HUES64 (cell line): ENCODE results near the gene TMEM184A.

ENCODE experiments used
- H3K27ac ChIP-seq: 2 replicates; pipeline ENCODE4 v1.7.0; 2013; ENCODE audit warnings: low read depth, low read length, inconsistent platforms
- H3K27me3 ChIP-seq: 2 replicates; pipeline ENCODE4 v1.6.1; 2013; ENCODE audit warnings: mild to moderate bottlenecking, low read length; ENCODE audit not compliant: insufficient read depth
- H3K36me3 ChIP-seq: 2 replicates; pipeline ENCODE4 v1.6.1; 2013; ENCODE audit warnings: mild to moderate bottlenecking, low read length; ENCODE audit not compliant: insufficient read depth
- H3K4me1 ChIP-seq: 2 replicates; pipeline ENCODE4 v1.6.1; 2013; ENCODE audit warnings: mild to moderate bottlenecking, low read length, moderate library complexity; ENCODE audit not compliant: insufficient read depth
- H3K4me3 ChIP-seq: 2 replicates; pipeline ENCODE4 v1.5.1; 2013; ENCODE audit warnings: mild to moderate bottlenecking, low read length, moderate library complexity
- H3K9ac ChIP-seq: 2 replicates; pipeline ENCODE4 v1.6.1; 2013; ENCODE audit warnings: mild to moderate bottlenecking, low read depth, low read length
- H3K9me3 ChIP-seq: 2 replicates; pipeline ENCODE4 v1.6.1; 2013; ENCODE audit warnings: low read depth, low read length; ENCODE audit not compliant: insufficient read depth
- WGBS: fragments of 150-250, 120-280 bp; methylation state at CpG from one replicate; pipeline ENCODE4 v1.1.7; 2013; ENCODE audit warnings: missing lambda C conversion rate; 5-methylcytosine and 5-hydroxymethylcytosine counted together

The TMEM184A gene

DNA sequence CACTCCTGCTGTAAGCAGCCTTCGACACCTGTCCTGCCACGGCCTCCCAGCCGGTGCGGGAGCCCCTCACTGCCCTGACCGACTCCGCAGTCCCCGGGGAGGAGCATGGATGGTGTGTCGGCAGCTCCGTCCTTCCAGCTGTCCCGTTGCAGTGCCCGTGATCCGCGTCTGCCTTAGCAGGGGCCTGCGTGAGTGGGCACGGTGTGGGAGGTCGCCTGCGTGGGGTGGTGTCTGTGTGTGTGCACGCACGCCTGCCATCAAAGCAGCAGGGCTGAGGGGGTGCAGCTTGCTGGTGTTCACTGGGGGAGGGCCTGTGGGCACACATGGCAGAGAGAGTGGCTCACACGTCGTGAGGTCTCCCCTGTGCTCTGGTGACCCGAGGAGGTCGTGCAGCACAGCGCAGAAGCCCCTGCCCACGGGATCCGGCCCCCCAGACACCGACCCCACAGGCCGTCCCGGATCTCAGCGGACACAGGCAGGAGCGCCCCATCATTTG is 15.2 kb downstream of the TMEM184A start:
- Histone ChIP-seq H3K4me1 (peaks cover 18% of the 10 kb centered on the region), H3K9ac (no peak overlapping the region)

DNA sequence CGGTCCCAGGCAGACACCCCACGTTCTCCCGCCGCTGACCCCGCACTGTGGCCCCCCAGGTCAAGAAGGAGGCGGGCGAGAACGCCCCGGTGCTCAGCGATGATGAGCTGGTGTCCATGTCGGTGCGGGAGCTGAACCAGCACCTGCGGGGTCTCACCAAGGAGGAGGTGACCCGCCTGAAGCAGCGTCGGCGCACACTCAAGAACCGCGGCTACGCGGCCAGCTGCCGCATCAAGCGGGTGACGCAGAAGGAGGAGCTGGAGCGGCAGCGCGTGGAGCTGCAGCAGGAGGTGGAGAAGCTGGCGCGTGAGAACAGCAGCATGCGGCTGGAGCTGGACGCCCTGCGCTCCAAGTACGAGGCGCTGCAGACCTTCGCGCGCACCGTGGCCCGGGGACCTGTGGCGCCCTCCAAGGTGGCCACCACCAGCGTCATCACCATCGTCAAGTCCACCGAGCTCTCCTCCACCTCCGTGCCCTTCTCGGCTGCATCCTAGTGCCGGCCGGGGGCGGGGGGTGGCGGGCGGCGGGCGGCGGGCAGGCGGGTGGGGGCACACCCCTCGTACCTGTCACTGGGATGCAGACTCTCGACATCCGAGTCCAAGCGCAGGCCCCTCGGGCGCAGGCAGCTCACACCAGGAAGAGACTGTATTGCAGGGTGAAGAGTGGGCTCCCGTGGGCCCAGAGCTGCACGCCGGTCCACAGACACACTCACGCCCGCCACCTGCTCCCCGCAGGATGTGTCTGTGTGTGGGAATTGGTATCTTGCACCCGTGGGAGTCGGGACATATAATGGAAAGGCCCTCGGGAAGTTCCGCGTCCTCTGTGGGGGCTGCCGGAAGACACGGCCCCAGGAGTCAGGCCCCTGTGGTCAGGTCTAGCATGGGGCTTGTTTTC is 15.9 kb downstream of the TMEM184A start:
- Histone ChIP-seq H3K4me1 (peaks cover 18% of the 10 kb centered on the region), H3K27me3 (no peaks in the 10 kb centered on the region), H3K9ac (no peak overlapping the region), H3K4me3 (no peak overlapping the region), H3K27ac (no peak overlapping the region), H3K36me3 (peaks cover 30% of the 10 kb centered on the region), H3K9me3 (no peaks in the 10 kb centered on the region)
- 97% methylated on average over 73 of the region's 73 CpGs for WGBS

More for the DNA sequence above, 15.2 kb downstream of the TMEM184A start:
- H3K9me3 ChIP-seq = no peaks in the 10 kb centered on the region
- no peak overlapping the region for H3K27ac ChIP-seq
- no peaks in the 10 kb centered on the region for H3K27me3 ChIP-seq
- peaks cover 30% of the 10 kb centered on the region for H3K36me3 ChIP-seq
- WGBS = 94% methylated on average over 31 of the region's 31 CpGs
- no peak overlapping the region for H3K4me3 ChIP-seq

DNA sequence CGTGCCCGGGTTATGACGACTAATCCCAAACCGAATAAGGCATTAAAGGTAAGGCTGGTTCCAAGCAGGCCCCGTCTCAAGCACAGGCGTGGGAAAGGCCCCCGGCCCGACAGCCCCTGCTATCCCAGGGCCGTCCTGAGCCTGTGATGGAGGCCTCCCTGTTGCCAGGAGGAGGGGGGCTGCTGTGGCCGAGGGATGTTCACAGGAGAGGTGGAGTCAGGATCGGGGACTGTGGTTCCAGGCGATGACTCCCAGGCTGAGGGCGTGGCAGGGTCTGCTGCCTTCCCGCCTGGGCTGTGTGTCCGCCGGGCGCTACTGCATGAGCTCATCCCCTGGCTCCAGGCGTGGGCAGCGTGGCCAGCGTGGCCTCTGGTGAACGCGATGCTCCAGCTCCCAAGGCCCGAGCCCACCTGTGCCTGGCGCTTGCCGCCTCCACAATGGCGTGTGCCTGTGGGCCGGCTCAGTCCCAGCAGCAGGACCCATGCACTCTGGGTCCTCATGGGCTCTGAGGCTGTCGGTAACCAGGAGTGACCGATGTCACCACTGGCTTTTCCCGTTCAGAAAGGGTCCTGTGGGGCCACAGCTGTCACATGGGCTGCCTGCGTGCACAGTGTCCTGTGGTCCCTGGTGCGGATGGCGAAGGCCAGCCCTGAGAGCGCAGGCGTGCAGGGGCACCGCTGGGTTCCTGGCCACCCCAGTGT is 16.7 kb downstream of the TMEM184A start:
- Histone ChIP-seq H3K9me3 (no peaks in the 10 kb centered on the region), H3K9ac (no peak overlapping the region), H3K4me3 (no peak overlapping the region), H3K4me1 (peaks cover 18% of the 10 kb centered on the region), H3K27ac (no peak overlapping the region), H3K36me3 (peaks cover 30% of the 10 kb centered on the region), H3K27me3 (no peaks in the 10 kb centered on the region)
- 92% methylated on average over 36 of the region's 36 CpGs for WGBS

DNA sequence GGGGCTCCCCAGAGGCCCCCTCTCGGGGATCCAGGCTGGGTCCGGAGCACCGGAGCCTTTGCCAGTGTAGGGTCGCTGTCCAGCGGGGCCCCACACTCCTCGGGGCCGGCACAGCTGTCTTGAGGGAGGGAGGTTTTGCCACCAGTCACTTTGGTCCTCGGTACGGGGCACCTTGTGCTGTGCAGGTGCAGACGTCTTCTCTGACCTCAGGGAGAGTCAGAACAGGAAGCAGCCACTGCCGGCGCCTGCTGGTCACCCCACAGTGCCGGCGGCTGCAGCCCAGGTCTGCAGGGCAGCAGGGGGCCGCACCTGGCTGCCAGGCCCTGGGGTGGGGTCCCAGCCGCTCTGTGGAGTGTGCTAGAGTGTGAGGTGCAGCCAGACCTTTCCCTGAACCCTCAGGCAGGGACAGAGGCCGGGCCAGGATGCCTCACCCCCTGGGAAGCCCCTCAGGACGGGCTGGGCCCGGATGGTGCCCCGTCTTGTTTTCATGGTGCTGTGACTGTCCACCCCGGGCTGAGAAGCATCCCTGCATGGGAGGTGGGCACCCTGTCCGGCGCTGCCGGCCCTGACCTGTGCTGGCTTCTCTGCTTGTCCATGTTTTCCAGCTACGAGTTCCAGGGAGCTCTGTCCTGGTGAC is 17.3 kb downstream of the TMEM184A start:
- Histone ChIP-seq H3K9me3 (no peaks in the 10 kb centered on the region), H3K27ac (no peak overlapping the region), H3K27me3 (no peaks in the 10 kb centered on the region), H3K9ac (no peak overlapping the region), H3K4me1 (peaks cover 18% of the 10 kb centered on the region), H3K36me3 (peaks cover 30% of the 10 kb centered on the region), H3K4me3 (no peak overlapping the region)
- 92% methylated on average over 25 of the region's 25 CpGs for WGBS

DNA sequence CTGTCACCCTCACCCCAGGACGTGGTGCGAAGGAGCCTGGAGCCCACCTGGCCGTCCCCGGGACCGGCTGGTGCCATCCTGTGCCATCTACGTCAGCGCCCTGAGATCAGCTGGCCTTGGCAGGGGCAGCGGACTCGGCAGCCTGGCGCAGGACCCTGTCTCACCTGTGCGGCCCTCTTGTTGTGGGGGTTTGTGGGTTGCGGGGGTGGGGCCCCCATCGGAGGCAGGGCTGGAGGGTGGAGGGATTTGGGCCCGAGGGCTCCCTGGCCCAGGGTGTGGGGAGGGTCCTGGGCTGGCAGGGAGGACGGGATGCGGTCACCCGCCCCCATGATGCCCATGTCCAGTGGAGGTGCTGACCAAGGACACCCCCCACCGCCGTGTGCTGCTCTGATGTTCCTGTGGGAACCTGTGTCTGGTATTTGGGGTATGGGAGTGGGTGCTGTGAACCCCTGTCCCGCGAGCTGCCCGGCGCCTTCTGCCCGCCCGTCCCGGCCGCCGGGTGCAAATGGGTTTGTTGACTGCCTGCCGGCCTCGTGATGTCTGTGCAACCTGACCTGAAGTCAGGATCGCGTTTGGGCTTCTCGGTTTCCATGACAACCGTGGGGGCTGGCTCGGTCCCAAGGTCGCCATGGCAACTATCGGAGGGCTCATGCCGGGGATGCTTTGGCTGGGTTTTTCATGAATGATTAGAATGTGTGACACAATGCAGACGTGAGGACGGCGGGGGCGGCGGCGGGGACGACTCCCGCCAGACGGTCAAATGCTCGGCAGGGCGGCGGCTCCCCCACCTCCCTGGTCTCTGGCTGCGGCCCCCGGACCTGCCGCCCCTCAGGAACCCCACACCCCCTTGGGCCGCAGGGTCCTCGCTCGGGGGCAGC is 18.2 kb downstream of the TMEM184A start:
- Histone ChIP-seq H3K9ac (peak overlapping the region; percentile 62), H3K27ac (peak overlapping the region; percentile 69), H3K4me3 (peak overlapping the region; percentile 24; the same call in 1 of the 2 replicates), H3K36me3 (peaks cover 30% of the 10 kb centered on the region), H3K9me3 (no peaks in the 10 kb centered on the region), H3K27me3 (no peaks in the 10 kb centered on the region), H3K4me1 (peaks cover 27% of the 10 kb centered on the region)
- WGBS = 84% methylated on average over 54 of the region's 56 CpGs

DNA sequence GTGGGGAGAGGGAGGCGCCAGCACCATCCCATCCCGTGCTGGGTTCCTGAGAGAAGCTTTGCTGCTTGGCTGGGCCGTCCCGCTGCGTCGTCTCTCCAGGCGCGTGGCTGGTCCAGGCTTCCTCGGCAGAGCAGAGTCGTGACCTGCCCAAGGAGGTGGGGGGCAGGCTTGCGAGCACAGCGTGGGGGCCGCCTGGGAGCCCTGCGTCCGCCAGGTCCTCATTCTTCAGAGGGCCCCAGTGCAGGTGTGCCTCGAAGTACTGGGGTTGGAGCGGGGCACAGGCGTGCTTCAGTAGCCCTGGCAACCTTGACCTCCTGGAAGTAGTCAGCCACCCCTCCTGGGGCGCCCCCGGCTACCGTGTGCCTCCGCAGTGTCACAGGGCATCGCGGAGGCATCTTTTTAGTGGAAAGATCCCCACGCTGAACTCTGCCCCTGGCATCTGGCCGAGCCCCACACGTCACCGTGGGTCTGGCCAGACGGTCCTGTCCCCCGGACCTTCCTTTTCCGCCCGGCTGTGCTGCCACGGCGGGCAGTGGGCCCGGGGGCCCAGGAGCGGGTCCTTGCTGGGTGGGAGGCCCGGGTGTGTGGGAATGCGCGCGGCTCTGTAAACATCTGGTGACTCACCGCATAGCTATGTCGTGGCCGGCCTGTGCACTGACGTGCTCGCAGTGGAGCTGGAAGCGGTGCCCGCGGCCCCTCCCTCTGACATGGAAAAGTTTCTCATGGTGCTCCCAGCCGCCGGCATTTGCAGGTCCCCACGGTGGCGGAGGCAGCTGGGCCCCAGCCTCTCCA is 19.1 kb downstream of the TMEM184A start:
- peaks cover 35% of the 10 kb centered on the region for H3K4me1 ChIP-seq
- H3K9me3 ChIP-seq = no peaks in the 10 kb centered on the region
- H3K27ac ChIP-seq = peak overlapping the region; percentile 69
- H3K9ac ChIP-seq = peak overlapping the region; percentile 62
- 31% methylated on average over 52 of the region's 52 CpGs for WGBS
- H3K36me3 ChIP-seq = peaks cover 24% of the 10 kb centered on the region
- H3K4me3 ChIP-seq = peak overlapping the region; percentile 24; the same call in 1 of the 2 replicates
- H3K27me3 ChIP-seq = no peaks in the 10 kb centered on the region

DNA sequence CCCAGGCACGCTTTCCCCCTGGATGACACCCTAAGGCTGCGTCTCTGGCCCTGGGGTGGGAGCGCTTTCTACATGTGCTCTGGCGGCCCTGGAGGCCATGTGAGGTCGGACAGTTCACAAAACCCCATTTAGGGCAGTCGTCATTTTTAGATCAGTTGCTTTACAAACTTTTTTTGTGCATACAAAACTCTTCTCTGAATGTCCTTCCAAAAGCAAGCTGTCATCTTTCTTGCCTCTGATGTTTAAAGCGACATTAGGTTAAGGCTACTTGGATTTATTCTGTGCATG is 19.6 kb downstream of the TMEM184A start:
- Histone ChIP-seq H3K9me3 (no peaks in the 10 kb centered on the region), H3K4me1 (peaks cover 40% of the 10 kb centered on the region), H3K36me3 (peaks cover 20% of the 10 kb centered on the region), H3K4me3 (no peak overlapping the region), H3K27ac (peak overlapping the region; percentile 69), H3K27me3 (no peaks in the 10 kb centered on the region; the same call in 1 of the 2 replicates), H3K9ac (peak overlapping the region; percentile 62)
- WGBS = 70% methylated on average over 7 of the region's 7 CpGs

DNA sequence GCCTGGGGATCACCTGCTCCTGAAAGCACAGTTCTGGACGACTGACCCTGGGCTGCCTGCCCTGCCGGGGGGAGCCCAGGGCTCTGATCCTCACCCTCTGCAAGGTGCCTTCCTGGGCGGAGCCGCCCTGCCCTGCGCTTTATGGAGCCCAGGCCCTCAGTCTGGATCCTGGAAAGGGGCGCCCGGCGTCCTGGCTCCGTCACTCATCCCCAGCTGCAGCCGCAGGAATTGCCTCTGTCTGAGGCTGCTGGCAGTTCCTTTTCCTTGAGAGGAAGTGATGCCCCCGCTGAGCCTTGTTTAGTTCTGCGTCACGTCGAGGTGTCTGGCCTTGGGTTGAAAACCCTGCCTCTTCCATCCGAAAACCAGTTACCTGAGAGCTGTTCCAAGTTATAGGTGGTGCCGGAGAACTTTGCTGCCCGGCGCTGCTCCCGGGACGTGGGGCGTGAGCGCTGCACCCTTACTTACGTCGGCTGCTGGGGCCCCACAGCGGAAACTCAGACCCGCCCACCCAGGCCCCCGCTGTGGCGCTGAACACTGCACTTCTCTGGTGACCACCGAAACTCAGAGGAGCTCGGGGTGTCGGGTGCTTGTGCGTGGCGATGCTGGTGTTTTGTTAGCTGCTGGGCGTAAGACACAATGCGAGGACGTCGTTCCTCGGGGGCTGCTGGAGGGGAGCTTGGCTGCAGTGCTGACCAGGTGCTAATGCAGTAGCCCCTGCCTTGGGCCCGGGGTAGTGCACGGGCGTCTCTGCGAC is 20.1 kb downstream of the TMEM184A start:
- Histone ChIP-seq H3K36me3 (peaks cover 15% of the 10 kb centered on the region), H3K4me1 (peaks cover 41% of the 10 kb centered on the region), H3K27ac (peak overlapping the region; percentile 69; the same call in 1 of the 2 replicates), H3K9me3 (no peaks in the 10 kb centered on the region), H3K4me3 (no peak overlapping the region), H3K27me3 (no peaks in the 10 kb centered on the region; the same call in 1 of the 2 replicates), H3K9ac (no peak overlapping the region)
- 82% methylated on average over 42 of the region's 42 CpGs for WGBS

DNA sequence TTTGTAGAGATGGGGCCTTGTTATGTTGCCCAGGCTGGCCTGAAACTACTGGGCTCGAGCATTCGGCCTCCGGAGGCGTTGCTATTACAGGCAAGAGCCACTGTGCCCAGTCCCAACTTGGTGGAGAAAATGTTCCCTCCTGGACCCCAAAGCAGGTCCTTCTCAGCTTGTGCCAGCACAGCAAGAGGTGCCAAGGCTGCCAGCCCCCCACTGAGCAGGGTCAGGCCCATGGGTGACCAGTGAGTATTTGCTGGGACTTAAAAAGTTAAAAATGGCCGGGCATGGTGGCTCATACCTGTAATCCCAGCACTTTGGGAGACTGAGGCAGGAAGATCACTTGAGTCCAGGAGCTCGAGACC is 20.9 kb downstream of the TMEM184A start:
- Histone ChIP-seq H3K9ac (no peak overlapping the region), H3K27me3 (no peaks in the 10 kb centered on the region; the same call in 1 of the 2 replicates), H3K4me1 (peaks cover 41% of the 10 kb centered on the region), H3K4me3 (no peak overlapping the region), H3K27ac (no peak overlapping the region), H3K9me3 (no peaks in the 10 kb centered on the region), H3K36me3 (0 out of 2 replicates have a peak, but pooled peaks cover 10% of the 10 kb centered on the region)
- WGBS = 78% methylated on average over 6 of the region's 6 CpGs
